SK-N-SH treated with all-trans-retinoic acid at 6 μM for 48 hours (cell line): ENCODE data around the gene KCNK15.

ENCODE experiments used
- ZNF8 ChIP-seq: fragments of 450-650 bp; formaldehyde crosslinking; IDR thresholded peaks from 2 replicates; pipeline ENCODE4 v1.5.0; 2020; ENCODE audit warnings: mild to moderate bottlenecking, moderate library complexity
- TF ChIP-seq, protein P1 (sequence below): fragments of 250-450 bp; sonication (Bioruptor Pico); IDR thresholded peaks from 2 replicates; pipeline ENCODE4 v1.5.0; 2020; ENCODE audit warnings: mild to moderate bottlenecking, moderate library complexity

DNA sequence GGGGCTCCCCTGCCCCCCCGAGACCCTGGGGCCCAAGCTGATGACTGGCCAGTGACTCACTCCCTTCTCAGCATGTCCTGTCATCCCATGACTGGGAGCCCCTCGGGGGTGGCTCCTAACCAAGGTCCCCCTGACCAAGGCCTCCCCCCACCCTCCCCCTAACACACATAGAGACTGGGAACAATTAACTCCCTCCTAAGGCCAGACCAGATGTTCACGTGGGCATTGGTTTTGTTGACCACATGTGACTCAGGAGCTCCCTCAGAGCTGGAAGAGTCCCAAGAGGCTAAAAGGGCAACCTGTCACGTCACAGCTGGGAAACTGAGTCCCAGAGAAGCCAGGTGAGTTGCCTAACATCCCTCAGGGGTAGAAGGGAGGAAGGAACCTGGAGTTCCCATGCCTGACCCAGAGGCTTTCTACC lies 41.1 kb upstream of the KCNK15 start:
- TF ChIP-seq ZNF8 (CRISPR knock-in tag), result no peak
- TF ChIP-seq, protein P1, sequence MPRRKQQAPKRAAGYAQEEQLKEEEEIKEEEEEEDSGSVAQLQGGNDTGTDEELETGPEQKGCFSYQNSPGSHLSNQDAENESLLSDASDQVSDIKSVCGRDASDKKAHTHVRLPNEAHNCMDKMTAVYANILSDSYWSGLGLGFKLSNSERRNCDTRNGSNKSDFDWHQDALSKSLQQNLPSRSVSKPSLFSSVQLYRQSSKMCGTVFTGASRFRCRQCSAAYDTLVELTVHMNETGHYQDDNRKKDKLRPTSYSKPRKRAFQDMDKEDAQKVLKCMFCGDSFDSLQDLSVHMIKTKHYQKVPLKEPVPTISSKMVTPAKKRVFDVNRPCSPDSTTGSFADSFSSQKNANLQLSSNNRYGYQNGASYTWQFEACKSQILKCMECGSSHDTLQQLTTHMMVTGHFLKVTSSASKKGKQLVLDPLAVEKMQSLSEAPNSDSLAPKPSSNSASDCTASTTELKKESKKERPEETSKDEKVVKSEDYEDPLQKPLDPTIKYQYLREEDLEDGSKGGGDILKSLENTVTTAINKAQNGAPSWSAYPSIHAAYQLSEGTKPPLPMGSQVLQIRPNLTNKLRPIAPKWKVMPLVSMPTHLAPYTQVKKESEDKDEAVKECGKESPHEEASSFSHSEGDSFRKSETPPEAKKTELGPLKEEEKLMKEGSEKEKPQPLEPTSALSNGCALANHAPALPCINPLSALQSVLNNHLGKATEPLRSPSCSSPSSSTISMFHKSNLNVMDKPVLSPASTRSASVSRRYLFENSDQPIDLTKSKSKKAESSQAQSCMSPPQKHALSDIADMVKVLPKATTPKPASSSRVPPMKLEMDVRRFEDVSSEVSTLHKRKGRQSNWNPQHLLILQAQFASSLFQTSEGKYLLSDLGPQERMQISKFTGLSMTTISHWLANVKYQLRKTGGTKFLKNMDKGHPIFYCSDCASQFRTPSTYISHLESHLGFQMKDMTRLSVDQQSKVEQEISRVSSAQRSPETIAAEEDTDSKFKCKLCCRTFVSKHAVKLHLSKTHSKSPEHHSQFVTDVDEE (CRISPR knock-in tag), result no peak
